Body of pancreas (tissue), 4 donors: ENCODE measurements around the gene CTPS2. TPM values are rescaled to one million over a fixed set of nuclear protein-coding genes. Genes with fewer than 3 reads are reported as not detected.

Experiments
- ATAC-seq: fragments of 150-250 bp; one replicate; pipeline ENCODE4 v1.9.1; 2016
- DNase-seq, 4 donors: peaks; one replicate each; pipeline ENCODE4 v3.0.0-alpha.2; 2019
- H3K27ac ChIP-seq, 4 donors: fragments of 200-600 bp; sonication (generic); 1 replicate in 3 of 4; 2 replicates in 1 of 4; pipeline versions ENCODE4 v1.5.1 to v1.6.1; 2016 to 2019; ENCODE audit warnings: mild to moderate bottlenecking in 1 of 4, mixed read lengths in 1 of 4, moderate library complexity in 1 of 4
- H3K27me3 ChIP-seq, 2 donors: fragments of 200-600 bp; sonication (generic); one replicate each; pipeline ENCODE4 v1.6.0; 2016; ENCODE audit warnings: mild to moderate bottlenecking in 1 of 2
- H3K36me3 ChIP-seq, 2 donors: fragments of 200-600 bp; sonication (generic); replicated peaks in 1 of 2; 2 replicates each; pipeline ENCODE4 v1.5.1; 2016; ENCODE audit warnings: low read depth in 2 of 2; ENCODE audit not compliant: insufficient read depth in 1 of 2
- H3K4me1 ChIP-seq: fragments of 200-600 bp; sonication (generic); one replicate; pipeline ENCODE4 v1.6.0; 2016
- H3K4me3 ChIP-seq, 2 donors: fragments of 200-600 bp; sonication (generic); 1 replicate in 1 of 2; 2 replicates in 1 of 2; pipeline ENCODE4 v1.5.1; 2016 to 2019
- H3K9me3 ChIP-seq, 3 donors: fragments of 200-600 bp; sonication (generic); 1 replicate in 2 of 3; 2 replicates in 1 of 3; pipeline ENCODE4 v1.5.1; 2016
- POLR2A ChIP-seq, 3 donors: fragments of 450-650 bp; IDR thresholded peaks; one replicate each; pipeline ENCODE4 v1.6.1; 2016; ENCODE audit warnings: antibody characterized with exemption in 3 of 3, mild to moderate bottlenecking in 2 of 3
- WGBS, 2 donors: methylation state at CpG; one replicate each; pipeline ENCODE4 v1.1.5; 2017; 5-methylcytosine and 5-hydroxymethylcytosine counted together
- intact Hi-C: fragments of 100-400 bp; cut with DNase I; formaldehyde crosslinking; loops from one replicate; pipeline ENCODE4 v1.15.1; 2023
- total RNA-seq, 2 donors: library from RNA; depleted of rRNA; stranded (reverse); fragments of >200 nt; gene quantifications; one replicate each; pipeline ENCODE4 v1.1.0, GENCODE V29; 2016
- TF ChIP-seq, protein P1 (sequence below), 7 experiments: fragments of 450-650 bp in 4 of 7; fragments of 200-600 bp in 3 of 7; sonication (generic) in 3 of 7; IDR thresholded peaks; one replicate each; pipeline ENCODE4 v1.5.1; 2016 to 2019; ENCODE audit warnings: antibody characterized with exemption in 7 of 7

Gene CTPS2
- total RNA-seq, 2 donors from 2014 or later, result 13.2 to 16.6 TPM

DNA sequence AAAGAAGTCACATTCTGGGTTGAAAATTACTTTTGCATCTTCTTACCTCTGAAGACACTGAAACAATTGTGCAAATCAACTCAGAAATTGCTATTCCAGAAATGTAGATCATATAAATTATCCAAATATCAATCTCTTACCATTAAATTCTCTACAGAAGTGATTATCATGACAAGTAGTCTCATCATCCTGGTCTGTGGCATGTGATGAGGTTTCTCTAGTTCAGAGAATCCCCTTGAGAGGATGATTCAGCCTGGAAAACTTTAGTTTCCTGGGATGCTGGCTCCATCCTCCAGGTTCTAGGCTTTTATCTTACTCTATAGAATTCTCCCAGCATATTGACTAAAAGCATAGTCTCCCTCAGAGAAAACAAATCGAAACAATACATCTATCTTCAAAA is 138.7 kb downstream of the CTPS2 start:
- H3K27ac ChIP-seq, result no peak overlapping the region
- H3K27me3 ChIP-seq, result no peaks in the 10 kb centered on the region
- DNase-seq (no peak), ATAC-seq (no peak)
- H3K4me3 ChIP-seq, result no peak overlapping the region
- H3K4me1 ChIP-seq, result no peaks in the 10 kb centered on the region
- TF ChIP-seq, protein P1, sequence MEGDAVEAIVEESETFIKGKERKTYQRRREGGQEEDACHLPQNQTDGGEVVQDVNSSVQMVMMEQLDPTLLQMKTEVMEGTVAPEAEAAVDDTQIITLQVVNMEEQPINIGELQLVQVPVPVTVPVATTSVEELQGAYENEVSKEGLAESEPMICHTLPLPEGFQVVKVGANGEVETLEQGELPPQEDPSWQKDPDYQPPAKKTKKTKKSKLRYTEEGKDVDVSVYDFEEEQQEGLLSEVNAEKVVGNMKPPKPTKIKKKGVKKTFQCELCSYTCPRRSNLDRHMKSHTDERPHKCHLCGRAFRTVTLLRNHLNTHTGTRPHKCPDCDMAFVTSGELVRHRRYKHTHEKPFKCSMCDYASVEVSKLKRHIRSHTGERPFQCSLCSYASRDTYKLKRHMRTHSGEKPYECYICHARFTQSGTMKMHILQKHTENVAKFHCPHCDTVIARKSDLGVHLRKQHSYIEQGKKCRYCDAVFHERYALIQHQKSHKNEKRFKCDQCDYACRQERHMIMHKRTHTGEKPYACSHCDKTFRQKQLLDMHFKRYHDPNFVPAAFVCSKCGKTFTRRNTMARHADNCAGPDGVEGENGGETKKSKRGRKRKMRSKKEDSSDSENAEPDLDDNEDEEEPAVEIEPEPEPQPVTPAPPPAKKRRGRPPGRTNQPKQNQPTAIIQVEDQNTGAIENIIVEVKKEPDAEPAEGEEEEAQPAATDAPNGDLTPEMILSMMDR (IDR thresholded peaks at IDR 0.05), result no peak
- no peak for TF ChIP-seq POLR2A (IDR thresholded peaks at IDR 0.05)
- no peaks in the 10 kb centered on the region for H3K36me3 ChIP-seq
- H3K9me3 ChIP-seq, result no peaks in the 10 kb centered on the region
- 69 to 71% methylated on average over 1 of the region's 1 CpG for WGBS, 2 donors
- intact Hi-C loops, result no loop called here

DNA sequence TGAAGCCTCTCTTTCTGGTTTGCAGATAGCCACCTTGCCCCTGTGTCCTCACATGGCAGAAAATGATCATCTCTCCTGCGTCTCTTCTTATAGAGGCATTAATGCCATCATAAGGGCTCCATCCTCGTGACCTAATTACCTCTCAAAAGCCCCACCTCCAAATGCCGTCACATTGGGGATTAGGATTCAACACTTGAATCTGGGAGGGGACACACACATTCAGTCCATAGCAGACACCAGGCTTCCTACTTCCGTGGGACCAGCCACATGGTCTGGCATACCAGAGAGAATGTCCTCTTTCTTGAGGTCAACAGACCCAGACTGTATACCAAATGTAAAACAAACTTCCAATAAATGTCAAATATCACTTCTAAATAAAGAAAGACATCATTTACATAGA is 144.8 kb downstream of the CTPS2 start:
- no peak overlapping the region for H3K27ac ChIP-seq

GRCh38 chrX:16566571-16566970 is 145.9 kb downstream of the CTPS2 start:
- WGBS, 2 donors, result 55 to 65% methylated on average over 3 of the region's 3 CpGs
- Histone ChIP-seq H3K4me1 (no peaks in the 10 kb centered on the region), H3K27me3 (no peaks in the 10 kb centered on the region), H3K9me3 (no peaks in the 10 kb centered on the region), H3K27ac (no peak overlapping the region), H3K36me3 (no peaks in the 10 kb centered on the region), H3K4me3 (no peak overlapping the region)
- intact Hi-C loops, result no loop called here
- no peak for TF ChIP-seq POLR2A (IDR thresholded peaks at IDR 0.05)
- TF ChIP-seq, protein P1 (IDR thresholded peaks at IDR 0.05), result no peak
- DNase-seq (no peak), ATAC-seq (no peak)

More for the DNA sequence above, 144.8 kb downstream of the CTPS2 start:
- no peaks in the 10 kb centered on the region for H3K4me1 ChIP-seq
- no peaks in the 10 kb centered on the region for H3K27me3 ChIP-seq
- DNase-seq (no peak), ATAC-seq (no peak)
- H3K4me3 ChIP-seq, result no peak overlapping the region
- no peaks in the 10 kb centered on the region for H3K36me3 ChIP-seq
- intact Hi-C loops, result no loop called here
- 57 to 88% methylated on average over 1 to 2 of the region's 4 CpGs for WGBS, 2 donors
- no peaks in the 10 kb centered on the region for H3K9me3 ChIP-seq
- TF ChIP-seq POLR2A (IDR thresholded peaks at IDR 0.05), result no peak
- TF ChIP-seq, protein P1 (IDR thresholded peaks at IDR 0.05), result no peak

DNA sequence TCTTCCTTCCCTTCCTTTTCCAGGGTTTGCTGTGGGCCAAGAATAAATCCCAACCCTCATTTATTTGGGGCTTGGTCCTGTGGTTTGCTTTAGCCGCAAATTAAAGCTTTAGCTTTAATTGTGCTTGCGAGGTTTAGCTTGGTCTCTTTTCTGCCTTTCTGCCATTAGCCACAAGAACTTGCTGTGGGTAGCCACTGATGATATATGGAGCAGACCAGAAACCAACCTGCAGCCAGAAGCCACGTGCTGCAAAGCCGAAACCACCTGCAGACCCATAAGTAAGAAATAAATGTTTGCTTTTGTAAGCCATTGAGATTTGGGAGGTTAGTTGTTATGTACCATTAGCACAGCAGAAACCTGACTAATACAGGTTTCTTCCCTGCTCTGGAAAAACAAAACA is 152.3 kb downstream of the CTPS2 start:
- Histone ChIP-seq H3K9me3 (no peaks in the 10 kb centered on the region), H3K27me3 (no peaks in the 10 kb centered on the region), H3K27ac (no peak overlapping the region), H3K4me1 (no peaks in the 10 kb centered on the region), H3K36me3 (no peaks in the 10 kb centered on the region), H3K4me3 (no peak overlapping the region)
- DNase-seq, result no peak
- TF ChIP-seq, protein P1 (IDR thresholded peaks at IDR 0.05), result no peak
- TF ChIP-seq POLR2A (IDR thresholded peaks at IDR 0.05), result no peak
- no peak for ATAC-seq
- WGBS, 2 donors, result 76 to 89% methylated on average over 2 to 3 of the region's 4 CpGs
- intact Hi-C loops, result no loop called here

GRCh38 chrX:16559206-16559619 is 153.3 kb downstream of the CTPS2 start:
- TF ChIP-seq, protein P1 (IDR thresholded peaks at IDR 0.05), result no peak
- no peak for TF ChIP-seq POLR2A (IDR thresholded peaks at IDR 0.05)
- DNase-seq, result peak in 1 of 4 donors; percentile 4
- WGBS, 2 donors, result 36% methylated on average over 1 of the region's 1 CpG
- H3K27ac ChIP-seq, result no peak overlapping the region
- no peak overlapping the region for H3K4me3 ChIP-seq
- no peaks in the 10 kb centered on the region for H3K27me3 ChIP-seq
- H3K36me3 ChIP-seq, result no peaks in the 10 kb centered on the region
- ATAC-seq, result no peak
- no peaks in the 10 kb centered on the region for H3K9me3 ChIP-seq
- H3K4me1 ChIP-seq, result no peaks in the 10 kb centered on the region
- intact Hi-C loops, result no loop called here
